Panc1 (cell line): ENCODE data around the gene EMC1. TPM values are rescaled to one million over a fixed set of nuclear protein-coding genes. Genes with fewer than 3 reads are reported as not detected.
"Not testable (repeated sequence)": the region's sequence is repeated elsewhere in the genome, so short reads cannot be mapped to it uniquely, and the experiment has no call there.

ENCODE experiments used
- ATAC-seq: fragments of 200-7000 bp; cut with Tn5 transposase; 2 replicates; pipeline ENCODE4 v1.9.1; 2020; ENCODE audit warnings: mild to moderate bottlenecking, moderate library complexity
- BruUV-seq: library from RNA; stranded (reverse); fragments of 400-500 nt; replicated peaks from 2 replicates; lab custom pipeline; 2021; lab: Mats Ljungman, UMichigan
- CTCF ChIA-PET: fragments of 300-600 bp; sonication (Branson Sonifier 250); formaldehyde crosslinking; loops from one replicate; lab custom pipeline; 2022; ENCODE audit warnings: antibody characterized with exemption; lab: Charles Lee
- POLR2A ChIA-PET: fragments of 300-600 bp; sonication (Branson Sonifier 250); formaldehyde crosslinking; loops from one replicate; lab custom pipeline; 2022; ENCODE audit warnings: antibody characterized with exemption; lab: Charles Lee
- DNase-seq: peaks from one replicate; pipeline ENCODE4 v3.0.0-alpha.2; 2010; ENCODE audit warnings: low read depth, low spot score
- H3K27ac ChIP-seq: 2 replicates; pipeline ENCODE4 v1.5.1; 2011; ENCODE audit warnings: mild to moderate bottlenecking, low read length, inconsistent platforms
- H3K27me3 ChIP-seq: fragments of 200-500 bp; sonication (Bioruptor generic); 2 replicates; pipeline ENCODE4 v1.6.0; 2014; ENCODE audit warnings: low read length, inconsistent platforms; ENCODE audit not compliant: control insufficient read depth, insufficient read depth
- H3K36me3 ChIP-seq: fragments of 200-500 bp; sonication (Bioruptor generic); 2 replicates; pipeline ENCODE4 v1.5.1; 2014; ENCODE audit warnings: inconsistent platforms, mild to moderate bottlenecking, low read length, moderate library complexity; ENCODE audit not compliant: control insufficient read depth, insufficient read depth
- H3K4me1 ChIP-seq: 2 replicates; pipeline ENCODE4 v1.5.1; 2011; ENCODE audit warnings: inconsistent platforms, mild to moderate bottlenecking, low read length, moderate library complexity; ENCODE audit not compliant: control insufficient read depth, insufficient read depth
- H3K4me3 ChIP-seq, 2 experiments: 2 replicates each; pipeline ENCODE4 v1.5.1; 2011 to 2012; ENCODE audit warnings: low read depth in 2 of 2, low read length in 2 of 2, mild to moderate bottlenecking in 2 of 2, inconsistent platforms in 1 of 2, moderate library complexity in 1 of 2
- H3K9me3 ChIP-seq: fragments of 200-500 bp; sonication (Bioruptor generic); 2 replicates; pipeline ENCODE4 v1.5.1; 2014; ENCODE audit warnings: low read depth, mild to moderate bottlenecking, inconsistent platforms, low read length, moderate library complexity; ENCODE audit not compliant: control insufficient read depth, insufficient read depth
- POLR2AphosphoS5 ChIP-seq: IDR thresholded peaks from 2 replicates; pipeline ENCODE4 v1.6.1; 2012; ENCODE audit warnings: mild to moderate bottlenecking, low read depth, low read length, moderate library complexity
- SIN3A ChIP-seq: IDR thresholded peaks from 2 replicates; pipeline ENCODE4 v1.6.1; 2012; ENCODE audit warnings: low read depth, mild to moderate bottlenecking, low read length, moderate library complexity, borderline replicate concordance; ENCODE audit not compliant: insufficient read depth
- TCF7L2 ChIP-seq: IDR thresholded peaks from 2 replicates; pipeline ENCODE4 v1.6.1; 2011; ENCODE audit warnings: mild to moderate bottlenecking, low read depth, low read length, inconsistent platforms
- in situ Hi-C: cut with HindIII; loops from 2 replicates; pipeline ENCODE4 v1.10.0; 2016; ENCODE audit warnings: low sequenced_read_pairs, low pct_unique_long_range_greater_than_20kb
- intact Hi-C: fragments of 100-400 bp; cut with micrococcal nuclease; formaldehyde crosslinking; loops from one replicate; pipeline ENCODE4 v1.10.0; 2022; ENCODE audit not compliant: unreplicated experiment
- total RNA-seq: library from RNA; stranded (reverse); gene quantifications from one replicate; pipeline ENCODE4 v1.2.1, GENCODE V29; 2021; ENCODE audit not compliant: unreplicated experiment
- TF ChIP-seq, protein P1 (sequence below), 2 experiments: IDR thresholded peaks; 2 replicates each; pipeline ENCODE4 v1.6.1; 2011 to 2012; ENCODE audit warnings: low read depth in 2 of 2, control low read depth in 1 of 2, low read length in 1 of 2, mild to moderate bottlenecking in 1 of 2, moderate library complexity in 1 of 2; ENCODE audit not compliant: insufficient read depth in 1 of 2
- TF ChIP-seq, protein P2 (sequence below): fragments of 450-650 bp; IDR thresholded peaks from 2 replicates; pipeline ENCODE4 v1.5.1; 2017; ENCODE audit warnings: mild to moderate bottlenecking

Gene EMC1
- total RNA-seq, 1 experiment from 2014 or later: 103 TPM

DNA sequence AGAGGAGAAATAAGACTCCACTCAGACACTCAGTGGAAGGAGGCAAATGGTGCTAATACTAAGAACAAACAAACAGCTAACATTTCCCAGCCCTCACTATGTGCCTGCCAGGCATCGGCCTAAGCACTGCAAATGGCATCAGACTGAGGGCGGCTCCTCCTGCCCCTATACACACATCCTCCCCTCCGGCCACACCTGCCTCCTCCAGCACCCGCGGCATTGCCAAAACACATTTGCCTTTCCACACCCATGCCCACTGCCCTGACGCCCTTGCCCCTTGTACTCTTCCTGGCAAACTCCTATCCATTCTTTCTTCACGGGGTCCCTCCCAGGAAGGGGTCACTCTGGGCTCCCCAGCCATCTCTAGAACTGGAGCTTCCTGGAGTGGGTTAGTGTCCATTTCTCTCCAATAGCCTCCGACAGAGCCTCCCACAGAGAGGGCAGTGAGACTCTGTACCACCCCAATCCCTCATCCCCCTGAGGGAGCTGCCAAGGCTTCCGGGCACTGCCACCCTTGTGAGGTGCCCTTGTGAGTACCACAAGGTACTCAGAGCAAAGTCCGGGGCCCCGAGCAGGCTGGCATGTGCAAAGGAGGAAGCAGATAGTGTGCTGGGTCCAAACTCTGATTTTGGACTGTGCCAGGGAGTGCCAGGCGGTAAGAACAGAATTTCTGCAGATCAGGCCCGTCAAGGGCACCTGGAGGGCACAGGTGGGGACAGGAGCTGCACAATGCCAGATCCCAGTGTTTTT is 36.3 kb upstream of the EMC1 start:
- H3K36me3 ChIP-seq: no peaks in the 10 kb centered on the region
- H3K4me1 ChIP-seq: peaks cover 5% of the 10 kb centered on the region; the same call in 1 of the 2 replicates
- no TSS peak for BruUV-seq
- H3K27ac ChIP-seq: no peak overlapping the region
- H3K27me3 ChIP-seq: no peaks in the 10 kb centered on the region
- intact Hi-C loops: no loop called here
- in situ Hi-C loops: no loop called here
- H3K9me3 ChIP-seq: no peaks in the 10 kb centered on the region
- DNase-seq: no peak
- no peak overlapping the region for H3K4me3 ChIP-seq
- CTCF ChIA-PET: interaction anchor here (0.5 kb wide), 1 partner anchor 54 kb away, joined by 5 read pairs; no protein-coding TSS in a partner anchor
- ATAC-seq: peak; percentile 11; the same call in 1 of the 2 replicates
- POLR2A ChIA-PET: interaction anchor here (0.6 kb wide), 1 partner anchor 8 kb away, joined by 3 read pairs; no protein-coding TSS in a partner anchor
- TF ChIP-seq, protein P1, sequence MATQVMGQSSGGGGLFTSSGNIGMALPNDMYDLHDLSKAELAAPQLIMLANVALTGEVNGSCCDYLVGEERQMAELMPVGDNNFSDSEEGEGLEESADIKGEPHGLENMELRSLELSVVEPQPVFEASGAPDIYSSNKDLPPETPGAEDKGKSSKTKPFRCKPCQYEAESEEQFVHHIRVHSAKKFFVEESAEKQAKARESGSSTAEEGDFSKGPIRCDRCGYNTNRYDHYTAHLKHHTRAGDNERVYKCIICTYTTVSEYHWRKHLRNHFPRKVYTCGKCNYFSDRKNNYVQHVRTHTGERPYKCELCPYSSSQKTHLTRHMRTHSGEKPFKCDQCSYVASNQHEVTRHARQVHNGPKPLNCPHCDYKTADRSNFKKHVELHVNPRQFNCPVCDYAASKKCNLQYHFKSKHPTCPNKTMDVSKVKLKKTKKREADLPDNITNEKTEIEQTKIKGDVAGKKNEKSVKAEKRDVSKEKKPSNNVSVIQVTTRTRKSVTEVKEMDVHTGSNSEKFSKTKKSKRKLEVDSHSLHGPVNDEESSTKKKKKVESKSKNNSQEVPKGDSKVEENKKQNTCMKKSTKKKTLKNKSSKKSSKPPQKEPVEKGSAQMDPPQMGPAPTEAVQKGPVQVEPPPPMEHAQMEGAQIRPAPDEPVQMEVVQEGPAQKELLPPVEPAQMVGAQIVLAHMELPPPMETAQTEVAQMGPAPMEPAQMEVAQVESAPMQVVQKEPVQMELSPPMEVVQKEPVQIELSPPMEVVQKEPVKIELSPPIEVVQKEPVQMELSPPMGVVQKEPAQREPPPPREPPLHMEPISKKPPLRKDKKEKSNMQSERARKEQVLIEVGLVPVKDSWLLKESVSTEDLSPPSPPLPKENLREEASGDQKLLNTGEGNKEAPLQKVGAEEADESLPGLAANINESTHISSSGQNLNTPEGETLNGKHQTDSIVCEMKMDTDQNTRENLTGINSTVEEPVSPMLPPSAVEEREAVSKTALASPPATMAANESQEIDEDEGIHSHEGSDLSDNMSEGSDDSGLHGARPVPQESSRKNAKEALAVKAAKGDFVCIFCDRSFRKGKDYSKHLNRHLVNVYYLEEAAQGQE (IDR thresholded peaks at IDR 0.05; ENCODE audit: insufficient read depth in 1 of 2, low read depth in 2 of 2, low read length in 1 of 2): no peak
- TF ChIP-seq, protein P2, sequence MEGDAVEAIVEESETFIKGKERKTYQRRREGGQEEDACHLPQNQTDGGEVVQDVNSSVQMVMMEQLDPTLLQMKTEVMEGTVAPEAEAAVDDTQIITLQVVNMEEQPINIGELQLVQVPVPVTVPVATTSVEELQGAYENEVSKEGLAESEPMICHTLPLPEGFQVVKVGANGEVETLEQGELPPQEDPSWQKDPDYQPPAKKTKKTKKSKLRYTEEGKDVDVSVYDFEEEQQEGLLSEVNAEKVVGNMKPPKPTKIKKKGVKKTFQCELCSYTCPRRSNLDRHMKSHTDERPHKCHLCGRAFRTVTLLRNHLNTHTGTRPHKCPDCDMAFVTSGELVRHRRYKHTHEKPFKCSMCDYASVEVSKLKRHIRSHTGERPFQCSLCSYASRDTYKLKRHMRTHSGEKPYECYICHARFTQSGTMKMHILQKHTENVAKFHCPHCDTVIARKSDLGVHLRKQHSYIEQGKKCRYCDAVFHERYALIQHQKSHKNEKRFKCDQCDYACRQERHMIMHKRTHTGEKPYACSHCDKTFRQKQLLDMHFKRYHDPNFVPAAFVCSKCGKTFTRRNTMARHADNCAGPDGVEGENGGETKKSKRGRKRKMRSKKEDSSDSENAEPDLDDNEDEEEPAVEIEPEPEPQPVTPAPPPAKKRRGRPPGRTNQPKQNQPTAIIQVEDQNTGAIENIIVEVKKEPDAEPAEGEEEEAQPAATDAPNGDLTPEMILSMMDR: no peak
- no peak for TF ChIP-seq TCF7L2
- TF ChIP-seq SIN3A: no peak
- TF ChIP-seq POLR2AphosphoS5: no peak

DNA sequence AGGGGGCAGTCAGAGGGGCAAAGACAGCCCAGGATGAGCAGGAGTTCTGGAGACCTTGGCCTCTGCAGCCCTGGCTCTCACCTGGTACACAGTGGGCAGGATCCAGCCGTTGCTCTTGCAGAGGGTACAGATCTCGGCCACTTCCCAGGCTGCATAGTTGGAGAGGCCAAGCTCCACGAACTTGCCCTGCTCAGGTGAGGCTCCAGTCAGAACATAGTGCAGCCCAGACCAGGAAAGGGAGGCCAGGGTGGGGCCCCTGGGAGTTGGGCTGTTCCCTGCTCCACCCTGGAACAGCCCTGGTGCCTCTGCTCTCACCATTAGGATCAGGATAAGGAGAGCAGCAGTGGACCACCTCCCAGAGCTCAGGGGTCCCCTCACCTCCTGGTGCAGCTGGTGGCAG is 34.5 kb upstream of the EMC1 start:
- BruUV-seq, CTCF ChIA-PET, POLR2A ChIA-PET, H3K9me3 ChIP-seq, H3K27ac ChIP-seq, H3K4me1 ChIP-seq, in situ Hi-C loops, intact Hi-C loops, H3K27me3 ChIP-seq, H3K36me3 ChIP-seq, H3K4me3 ChIP-seq, ATAC-seq, DNase-seq: not testable (repeated sequence)

DNA sequence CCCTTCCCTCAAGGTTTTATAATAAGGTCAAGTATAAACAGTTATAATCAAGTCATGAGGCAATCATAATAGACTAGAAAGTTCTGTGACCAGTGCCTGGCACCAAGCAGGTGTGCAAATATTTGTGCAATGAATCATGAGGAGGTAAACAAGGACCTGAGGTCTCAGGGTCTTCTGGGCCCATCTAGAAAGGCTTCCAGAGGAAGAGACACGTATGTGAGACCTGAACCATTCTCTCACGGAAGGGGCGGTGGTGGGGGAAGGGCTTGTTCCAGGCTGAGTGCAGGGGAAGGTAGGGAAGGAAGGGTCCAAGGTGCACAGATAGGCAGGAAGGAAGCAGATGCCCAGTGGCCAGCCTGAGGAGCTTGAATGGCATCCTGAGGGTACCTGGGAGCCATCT is 34.0 kb upstream of the EMC1 start:
- DNase-seq, in situ Hi-C loops, intact Hi-C loops, H3K27ac ChIP-seq, H3K9me3 ChIP-seq, POLR2A ChIA-PET, ATAC-seq, H3K27me3 ChIP-seq, BruUV-seq, CTCF ChIA-PET, H3K36me3 ChIP-seq, H3K4me1 ChIP-seq, H3K4me3 ChIP-seq: not testable (repeated sequence)
